Central memory CD4-positive, alpha-beta T cell (primary cell): Measurements from ENCODE around the gene LAMC1.
"Not testable (repeated sequence)": the region's sequence is repeated elsewhere in the genome, so short reads cannot be mapped to it uniquely, and the experiment has no call there.

Experiments
- DNase-seq: peaks from one replicate; pipeline ENCODE4 v3.0.0; 2022

LAMC1 gene

GRCh38 chr1:183043872-183044854 lies 20.9 kb downstream of the LAMC1 start:
- no peak for DNase-seq

GRCh38 chr1:183044893-183045649 lies 21.9 kb downstream of the LAMC1 start:
- DNase-seq, result no peak

- DNase-seq, result no peak
Observed at GRCh38 chr1:183048087-183049085, 25.2 kb downstream of the LAMC1 start.

GRCh38 chr1:183051546-183051945 lies 28.3 kb downstream of the LAMC1 start:
- DNase-seq, result no peak

GRCh38 chr1:183052861-183053260 lies 29.6 kb downstream of the LAMC1 start:
- DNase-seq, result no peak

- DNase-seq, result no peak
Observed at GRCh38 chr1:183058851-183059502, 35.8 kb downstream of the LAMC1 start.

- no peak for DNase-seq
Observed at GRCh38 chr1:183061194-183061593, 38.0 kb downstream of the LAMC1 start.

GRCh38 chr1:183063349-183063748 lies 40.1 kb downstream of the LAMC1 start:
- DNase-seq, result no peak

- DNase-seq, result no peak
Observed at GRCh38 chr1:183065168-183065706, 42.0 kb downstream of the LAMC1 start.

GRCh38 chr1:183066432-183066831 lies 43.2 kb downstream of the LAMC1 start:
- not testable (repeated sequence) for DNase-seq

GRCh38 chr1:183069562-183070216 lies 46.5 kb downstream of the LAMC1 start:
- no peak for DNase-seq

GRCh38 chr1:183070234-183070922 lies 47.2 kb downstream of the LAMC1 start:
- no peak for DNase-seq

GRCh38 chr1:183070923-183071618 lies 47.9 kb downstream of the LAMC1 start:
- no peak for DNase-seq

- DNase-seq, result not testable (repeated sequence)
Observed at GRCh38 chr1:183072595-183072994, 49.4 kb downstream of the LAMC1 start.

GRCh38 chr1:183073320-183073719 lies 50.1 kb downstream of the LAMC1 start:
- DNase-seq, result no peak

GRCh38 chr1:183074215-183074614 lies 51.0 kb downstream of the LAMC1 start:
- DNase-seq, result no peak

GRCh38 chr1:183075861-183076260 lies 52.6 kb downstream of the LAMC1 start:
- no peak for DNase-seq

- no peak for DNase-seq
Observed at GRCh38 chr1:183077097-183077496, 53.9 kb downstream of the LAMC1 start.

- no peak for DNase-seq
Observed at GRCh38 chr1:183079712-183080388, 56.6 kb downstream of the LAMC1 start.
